Fibroblast of lung (primary cell): ENCODE results near the gene MOXD1. TPM values are rescaled to one million over a fixed set of nuclear protein-coding genes. Genes with fewer than 3 reads are reported as not detected.

Source experiments
- DNase-seq, 2 donors: peaks; one replicate each; pipeline versions ENCODE4 v3.0.0 to v3.0.0-alpha.2; 2010; ENCODE audit warnings: low read depth in 2 of 2
- H2AFZ ChIP-seq: 2 replicates; pipeline ENCODE4 v1.5.1; 2012; ENCODE audit warnings: low read length, control low read depth, inconsistent platforms
- H3K27ac ChIP-seq: 2 replicates; pipeline ENCODE4 v1.5.1; 2011; ENCODE audit warnings: low read length, control low read depth; ENCODE audit not compliant: insufficient read depth
- H3K27me3 ChIP-seq: 2 replicates; pipeline ENCODE4 v1.5.1; 2011; ENCODE audit warnings: mild to moderate bottlenecking, low read length; ENCODE audit not compliant: control insufficient read depth, insufficient read depth
- H3K36me3 ChIP-seq: 2 replicates; pipeline ENCODE4 v1.5.1; 2011; ENCODE audit warnings: low read length; ENCODE audit not compliant: control insufficient read depth, insufficient read depth
- H3K4me1 ChIP-seq: 2 replicates; pipeline ENCODE4 v1.5.1; 2011; ENCODE audit warnings: low read length; ENCODE audit not compliant: control insufficient read depth, insufficient read depth; ENCODE audit errors: extremely low read depth
- H3K4me2 ChIP-seq: 2 replicates; pipeline ENCODE4 v1.5.1; 2011; ENCODE audit warnings: low read length, control low read depth; ENCODE audit not compliant: insufficient read depth; ENCODE audit errors: extremely low read depth
- H3K4me3 ChIP-seq, 4 experiments: fragments of 200-600 bp in 1 of 4; sonication (generic) in 1 of 4; replicated peaks in 1 of 4; 2 replicates each; pipeline ENCODE4 v1.5.1; 2011 to 2016; ENCODE audit warnings: low read length in 4 of 4, low read depth in 3 of 4, mild to moderate bottlenecking in 3 of 4, control low read depth in 2 of 4, inconsistent platforms in 1 of 4, mixed read lengths in 1 of 4; ENCODE audit not compliant: insufficient read depth in 1 of 4; ENCODE audit errors: control extremely low read depth in 1 of 4
- H3K79me2 ChIP-seq: 2 replicates; pipeline ENCODE4 v1.5.1; 2012; ENCODE audit warnings: mild to moderate bottlenecking, low read length, inconsistent platforms; ENCODE audit not compliant: control insufficient read depth, insufficient read depth
- H3K9ac ChIP-seq: 2 replicates; pipeline ENCODE4 v1.5.1; 2011; ENCODE audit warnings: mild to moderate bottlenecking, low read length, control low read depth; ENCODE audit not compliant: insufficient read depth
- H3K9me3 ChIP-seq: 2 replicates; pipeline ENCODE4 v1.5.1; 2012; ENCODE audit warnings: low read depth, low read length; ENCODE audit not compliant: control insufficient read depth, insufficient read depth
- H4K20me1 ChIP-seq: 2 replicates; pipeline ENCODE4 v1.5.1; 2011; ENCODE audit warnings: low read length; ENCODE audit not compliant: control insufficient read depth, insufficient read depth; ENCODE audit errors: extremely low read depth
- EZH2 ChIP-seq: IDR thresholded peaks from 2 replicates; pipeline ENCODE4 v1.5.1; 2012; ENCODE audit warnings: low read length, control low read depth, mild to moderate bottlenecking; ENCODE audit errors: missing control alignments
- polyA plus RNA-seq, 2 donors: library from polyadenylated mRNA; depleted of rRNA in 1 of 2; stranded (reverse) in 1 of 2; unstranded in 1 of 2; fragments of >200 nt; gene quantifications; 2 replicates each; pipeline ENCODE4 v1.2.1, GENCODE V29; 2011 to 2012; ENCODE audit warnings: missing spikeins in 1 of 2
- total RNA-seq: library from RNA; depleted of rRNA; stranded (reverse); fragments of >200 nt; gene quantifications from 2 replicates; pipeline ENCODE4 v1.2.1, GENCODE V29; 2014
- TF ChIP-seq, protein P1 (sequence below), 2 donors: IDR thresholded peaks in 1 of 2; conservative IDR thresholded peaks in 1 of 2; 1 replicate in 1 of 2; 2 replicates in 1 of 2; pipeline ENCODE4 v1.5.1; 2011 to 2012; ENCODE audit warnings: low read length in 2 of 2, control low read depth in 1 of 2, inconsistent platforms in 1 of 2, low read depth in 1 of 2, mild to moderate bottlenecking in 1 of 2

The MOXD1 gene
- total and polyA plus RNA-seq, 2 donors (not counting 1 experiment from before 2014, with no cell fraction given): 89.8 to 100 TPM

DNA sequence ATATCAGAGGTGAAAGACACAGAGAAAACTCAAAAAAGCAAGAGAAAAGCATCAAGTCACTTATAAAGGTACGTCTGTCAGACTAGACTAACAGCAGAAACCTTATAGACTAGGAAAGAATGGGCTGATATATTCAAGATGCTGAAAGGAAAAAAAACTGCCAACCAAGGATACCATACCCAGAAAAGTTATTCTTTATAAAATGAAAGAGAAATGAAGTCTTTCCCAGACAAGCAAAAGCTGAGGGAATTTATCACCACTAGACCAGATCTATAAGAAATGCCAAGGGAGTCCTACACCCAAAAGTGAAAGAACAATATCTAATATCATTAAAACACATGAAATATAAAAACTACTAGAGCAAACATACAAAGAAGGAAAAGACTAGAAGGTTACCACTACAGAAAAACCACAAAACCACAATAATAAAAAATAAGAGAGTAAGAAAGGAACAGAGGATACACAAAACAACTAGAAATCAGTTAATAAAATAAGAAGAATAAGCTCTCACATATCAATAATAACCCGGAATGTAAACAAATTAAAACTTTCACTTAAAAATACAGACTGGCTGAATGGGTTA, 6.2 kb downstream of the MOXD1 start:
- no peak overlapping the region for H2AFZ ChIP-seq
- TF ChIP-seq, protein P1, sequence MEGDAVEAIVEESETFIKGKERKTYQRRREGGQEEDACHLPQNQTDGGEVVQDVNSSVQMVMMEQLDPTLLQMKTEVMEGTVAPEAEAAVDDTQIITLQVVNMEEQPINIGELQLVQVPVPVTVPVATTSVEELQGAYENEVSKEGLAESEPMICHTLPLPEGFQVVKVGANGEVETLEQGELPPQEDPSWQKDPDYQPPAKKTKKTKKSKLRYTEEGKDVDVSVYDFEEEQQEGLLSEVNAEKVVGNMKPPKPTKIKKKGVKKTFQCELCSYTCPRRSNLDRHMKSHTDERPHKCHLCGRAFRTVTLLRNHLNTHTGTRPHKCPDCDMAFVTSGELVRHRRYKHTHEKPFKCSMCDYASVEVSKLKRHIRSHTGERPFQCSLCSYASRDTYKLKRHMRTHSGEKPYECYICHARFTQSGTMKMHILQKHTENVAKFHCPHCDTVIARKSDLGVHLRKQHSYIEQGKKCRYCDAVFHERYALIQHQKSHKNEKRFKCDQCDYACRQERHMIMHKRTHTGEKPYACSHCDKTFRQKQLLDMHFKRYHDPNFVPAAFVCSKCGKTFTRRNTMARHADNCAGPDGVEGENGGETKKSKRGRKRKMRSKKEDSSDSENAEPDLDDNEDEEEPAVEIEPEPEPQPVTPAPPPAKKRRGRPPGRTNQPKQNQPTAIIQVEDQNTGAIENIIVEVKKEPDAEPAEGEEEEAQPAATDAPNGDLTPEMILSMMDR (conservative IDR thresholded peaks at IDR 0.05 in 1 of 2, IDR thresholded peaks at IDR 0.05 in 1 of 2; ENCODE audit: low read depth in 1 of 2, low read length in 2 of 2): no peak
- TF ChIP-seq EZH2: no peak
- no peaks in the 10 kb centered on the region for H3K27me3 ChIP-seq
- no peaks in the 10 kb centered on the region for H4K20me1 ChIP-seq
- no peak overlapping the region for H3K9ac ChIP-seq
- peaks cover 15% of the 10 kb centered on the region for H3K4me1 ChIP-seq
- H3K79me2 ChIP-seq: peaks cover 3% of the 10 kb centered on the region
- H3K9me3 ChIP-seq: no peaks in the 10 kb centered on the region
- DNase-seq: no peak
- H3K4me3 ChIP-seq: no peak overlapping the region
- no peak overlapping the region for H3K27ac ChIP-seq
- H3K4me2 ChIP-seq: no peak overlapping the region
- H3K36me3 ChIP-seq: no peaks in the 10 kb centered on the region

GRCh38 chr6:132392792-132393191, 8.5 kb downstream of the MOXD1 start:
- H3K79me2 ChIP-seq: peaks cover 3% of the 10 kb centered on the region
- H3K9ac ChIP-seq: no peak overlapping the region

GRCh38 chr6:132392270-132392646, 9.0 kb downstream of the MOXD1 start:
- H3K27ac ChIP-seq: peak overlapping the region; percentile 87

More at GRCh38 chr6:132392792-132393191, 8.5 kb downstream of the MOXD1 start:
- Histone ChIP-seq H3K27ac (peak overlapping the region; percentile 87), H4K20me1 (no peaks in the 10 kb centered on the region), H3K9me3 (no peaks in the 10 kb centered on the region), H3K4me3 (peak overlapping the region in 1 of 4 experiments; percentile 21), H3K27me3 (no peaks in the 10 kb centered on the region), H2AFZ (no peak overlapping the region), H3K4me1 (peaks cover 15% of the 10 kb centered on the region), H3K36me3 (no peaks in the 10 kb centered on the region), H3K4me2 (peak overlapping the region; percentile 87)
- TF ChIP-seq, protein P1 (conservative IDR thresholded peaks at IDR 0.05 in 1 of 2, IDR thresholded peaks at IDR 0.05 in 1 of 2; ENCODE audit: low read depth in 1 of 2, low read length in 2 of 2): peak in 1 of 2 donors; percentile 19
- no peak for TF ChIP-seq EZH2
- no peak for DNase-seq

More at GRCh38 chr6:132392270-132392646, 9.0 kb downstream of the MOXD1 start:
- peaks cover 3% of the 10 kb centered on the region for H3K79me2 ChIP-seq
- DNase-seq: no peak
- H3K4me3 ChIP-seq: peak overlapping the region; percentile 9 to 31 (median 22)
- no peak for TF ChIP-seq EZH2
- TF ChIP-seq, protein P1 (conservative IDR thresholded peaks at IDR 0.05 in 1 of 2, IDR thresholded peaks at IDR 0.05 in 1 of 2; ENCODE audit: low read depth in 1 of 2, low read length in 2 of 2): no peak
- peak overlapping the region; percentile 67 for H2AFZ ChIP-seq
- no peaks in the 10 kb centered on the region for H3K9me3 ChIP-seq
- H3K4me2 ChIP-seq: peak overlapping the region; percentile 87
- H4K20me1 ChIP-seq: no peaks in the 10 kb centered on the region
- H3K4me1 ChIP-seq: peaks cover 15% of the 10 kb centered on the region
- H3K27me3 ChIP-seq: no peaks in the 10 kb centered on the region
- no peaks in the 10 kb centered on the region for H3K36me3 ChIP-seq
- H3K9ac ChIP-seq: peak overlapping the region; percentile 36
